Uterus (tissue), 2 donors: ENCODE data around the gene PDS5B.

Source experiments
- POLR2A ChIP-seq, 2 donors: fragments of 450-650 bp; IDR thresholded peaks; one replicate each; pipeline ENCODE4 v1.6.1; 2016; ENCODE audit warnings: antibody characterized with exemption in 2 of 2, mild to moderate bottlenecking in 1 of 2, moderate library complexity in 1 of 2
- TF ChIP-seq, protein P1 (sequence below), 4 experiments: fragments of 200-600 bp in 2 of 4; fragments of 450-650 bp in 2 of 4; sonication (generic) in 2 of 4; IDR thresholded peaks; one replicate each; pipeline ENCODE4 v1.5.1; 2016 to 2019; ENCODE audit warnings: antibody characterized with exemption in 4 of 4, mild to moderate bottlenecking in 2 of 4, moderate library complexity in 1 of 4

GRCh38 chr13:32553720-32554119 is 32.5 kb upstream of the PDS5B start:
- no peak for TF ChIP-seq POLR2A (IDR thresholded peaks at IDR 0.05)
- TF ChIP-seq, protein P1, sequence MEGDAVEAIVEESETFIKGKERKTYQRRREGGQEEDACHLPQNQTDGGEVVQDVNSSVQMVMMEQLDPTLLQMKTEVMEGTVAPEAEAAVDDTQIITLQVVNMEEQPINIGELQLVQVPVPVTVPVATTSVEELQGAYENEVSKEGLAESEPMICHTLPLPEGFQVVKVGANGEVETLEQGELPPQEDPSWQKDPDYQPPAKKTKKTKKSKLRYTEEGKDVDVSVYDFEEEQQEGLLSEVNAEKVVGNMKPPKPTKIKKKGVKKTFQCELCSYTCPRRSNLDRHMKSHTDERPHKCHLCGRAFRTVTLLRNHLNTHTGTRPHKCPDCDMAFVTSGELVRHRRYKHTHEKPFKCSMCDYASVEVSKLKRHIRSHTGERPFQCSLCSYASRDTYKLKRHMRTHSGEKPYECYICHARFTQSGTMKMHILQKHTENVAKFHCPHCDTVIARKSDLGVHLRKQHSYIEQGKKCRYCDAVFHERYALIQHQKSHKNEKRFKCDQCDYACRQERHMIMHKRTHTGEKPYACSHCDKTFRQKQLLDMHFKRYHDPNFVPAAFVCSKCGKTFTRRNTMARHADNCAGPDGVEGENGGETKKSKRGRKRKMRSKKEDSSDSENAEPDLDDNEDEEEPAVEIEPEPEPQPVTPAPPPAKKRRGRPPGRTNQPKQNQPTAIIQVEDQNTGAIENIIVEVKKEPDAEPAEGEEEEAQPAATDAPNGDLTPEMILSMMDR (IDR thresholded peaks at IDR 0.05): no peak
